ENCODE data around the gene PRKAR2B.
"Not testable (repeated sequence)": the region's sequence is repeated elsewhere in the genome, so short reads cannot be mapped to it uniquely, and the experiment has no call there.

The PRKAR2B gene

DNA sequence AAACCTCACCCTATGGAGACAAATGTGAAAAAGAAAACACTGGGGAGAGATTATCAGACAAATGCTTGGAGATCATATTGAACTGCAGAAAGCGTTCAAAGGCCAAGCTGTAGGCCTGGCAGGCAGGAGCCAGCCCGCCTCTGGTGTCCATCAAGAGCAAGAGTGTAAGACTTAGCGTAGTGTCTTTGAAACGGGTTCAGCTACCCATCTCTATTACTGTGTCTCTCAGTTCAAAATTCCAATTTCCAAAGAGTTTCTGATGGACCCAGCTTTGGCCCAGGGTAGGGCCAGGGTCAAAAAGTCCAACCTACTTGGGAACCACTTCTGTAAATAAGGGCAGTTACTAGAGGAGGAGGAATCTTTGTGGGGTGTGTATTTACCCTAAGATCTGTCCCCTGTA, 78.9 kb downstream of the PRKAR2B start:
- DNase-seq = no peak

DNA sequence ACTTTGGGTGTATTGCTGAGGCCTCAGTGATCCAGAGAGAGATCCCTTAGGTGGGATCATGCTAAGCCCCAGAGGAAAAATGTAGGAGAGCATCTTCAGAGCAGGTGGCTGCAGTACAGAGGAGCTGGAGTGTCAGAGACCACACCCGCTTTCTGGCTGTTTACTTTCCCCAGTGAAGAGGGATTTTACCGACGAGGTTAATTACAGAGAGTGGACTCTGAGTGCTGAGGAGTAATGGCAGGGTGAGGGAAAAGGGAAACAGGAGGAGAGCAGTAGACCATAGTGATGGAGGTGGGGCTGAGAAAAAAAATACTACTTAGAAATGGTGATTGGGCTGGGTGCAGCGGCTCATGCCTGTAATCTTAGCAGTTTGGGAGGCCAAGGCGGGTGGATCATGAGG, 81.0 kb downstream of the PRKAR2B start:
- no peak for DNase-seq

GRCh38 chr7:107128217-107128616, 83.7 kb downstream of the PRKAR2B start:
- DNase-seq = no peak

GRCh38 chr7:107128748-107129147, 84.2 kb downstream of the PRKAR2B start:
- no peak for DNase-seq

DNA sequence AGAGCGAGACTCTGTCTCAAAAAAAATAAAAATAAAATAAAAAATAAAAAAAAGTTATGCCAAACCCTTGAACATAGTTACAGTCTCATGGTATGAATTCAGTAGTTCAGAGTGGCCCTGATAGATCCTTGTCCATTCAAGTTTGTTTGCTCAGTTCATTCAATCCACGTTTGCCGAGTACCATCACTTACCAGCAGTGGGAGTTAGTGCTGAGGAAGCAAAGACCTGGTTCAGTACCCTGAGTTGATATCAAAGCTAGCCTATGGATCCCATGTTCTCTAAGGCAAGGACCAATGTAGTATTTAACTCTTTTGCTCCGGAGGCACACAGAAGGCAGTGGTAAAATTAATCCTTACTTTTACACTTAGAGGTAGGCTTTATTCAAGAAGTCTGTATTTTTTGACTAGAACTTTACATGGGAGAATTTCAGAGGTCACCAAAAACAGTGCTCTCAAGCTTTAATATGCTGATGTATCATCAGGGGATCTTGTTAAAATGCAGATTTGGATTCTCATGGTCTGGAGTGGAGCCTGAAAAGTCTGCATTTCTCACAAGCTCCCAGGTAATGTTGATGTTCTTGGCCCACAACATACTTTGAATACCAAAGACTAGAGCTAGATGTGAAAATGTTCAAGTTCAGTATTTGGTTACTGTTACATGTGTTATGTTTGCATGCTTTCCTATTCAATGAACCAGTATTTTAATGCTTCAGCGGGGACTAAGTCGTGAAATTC, 86.1 kb downstream of the PRKAR2B start:
- DNase-seq = no peak

DNA sequence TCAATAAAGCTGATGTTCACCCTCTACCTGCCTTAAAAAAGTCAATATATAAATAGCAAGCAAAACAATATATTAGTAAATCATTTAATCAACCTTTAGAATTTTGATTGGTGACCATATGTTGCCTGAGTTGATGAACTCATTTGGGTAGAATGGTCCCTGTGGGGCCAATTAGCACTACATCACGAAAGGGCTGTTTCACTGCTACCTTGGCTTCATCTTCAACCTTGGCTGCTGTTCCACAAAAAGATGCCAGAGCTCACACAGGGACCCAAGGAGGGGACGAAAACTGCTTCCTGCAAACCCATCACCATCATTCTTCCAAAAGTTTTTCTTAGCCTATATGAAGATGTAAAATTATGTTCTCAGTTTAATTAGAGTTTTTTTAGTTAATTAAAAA, 88.9 kb downstream of the PRKAR2B start:
- DNase-seq = no peak

DNA sequence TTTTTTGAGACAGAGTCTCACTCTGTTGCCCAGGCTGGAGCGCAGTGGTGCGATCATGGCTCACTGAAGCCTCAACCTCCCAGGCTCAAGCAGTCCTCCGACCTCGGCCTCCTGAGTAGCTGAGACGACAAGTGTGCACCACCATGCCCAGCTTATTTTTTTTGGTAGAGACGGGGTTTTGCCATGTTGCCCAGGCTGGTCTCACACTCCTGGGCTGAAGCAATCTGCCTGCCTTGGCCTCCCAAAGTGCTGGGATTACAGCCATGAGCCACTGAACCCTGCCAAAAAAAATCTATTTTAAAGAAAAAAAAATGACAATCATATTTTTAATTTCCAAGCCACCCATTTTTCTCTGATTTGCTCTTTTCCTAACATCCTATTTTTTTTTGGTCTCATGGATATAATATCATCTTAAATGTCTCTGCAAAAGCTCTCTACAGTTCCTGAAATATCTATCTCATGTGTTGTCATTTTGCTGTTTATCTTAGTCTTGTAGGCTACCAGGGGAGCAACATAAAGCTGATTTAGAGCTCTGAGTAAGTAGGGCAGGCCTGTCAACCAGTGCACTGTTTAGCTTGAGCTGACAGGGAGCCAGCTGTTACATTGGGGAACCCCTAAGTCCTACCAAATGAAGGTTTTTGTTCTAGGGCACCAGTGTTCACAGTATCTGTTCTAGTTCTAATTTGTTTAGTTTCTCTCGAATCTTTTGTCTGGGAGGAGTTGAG, 94.4 kb downstream of the PRKAR2B start:
- no peak for DNase-seq

GRCh38 chr7:107143875-107144274, 99.4 kb downstream of the PRKAR2B start:
- not testable (repeated sequence) for DNase-seq

- DNase-seq = no peak
Measured at GRCh38 chr7:107145067-107145838, 100.7 kb downstream of the PRKAR2B start.

- peak; percentile 8 for DNase-seq
Measured at GRCh38 chr7:107147464-107148393, 103.2 kb downstream of the PRKAR2B start.

DNA sequence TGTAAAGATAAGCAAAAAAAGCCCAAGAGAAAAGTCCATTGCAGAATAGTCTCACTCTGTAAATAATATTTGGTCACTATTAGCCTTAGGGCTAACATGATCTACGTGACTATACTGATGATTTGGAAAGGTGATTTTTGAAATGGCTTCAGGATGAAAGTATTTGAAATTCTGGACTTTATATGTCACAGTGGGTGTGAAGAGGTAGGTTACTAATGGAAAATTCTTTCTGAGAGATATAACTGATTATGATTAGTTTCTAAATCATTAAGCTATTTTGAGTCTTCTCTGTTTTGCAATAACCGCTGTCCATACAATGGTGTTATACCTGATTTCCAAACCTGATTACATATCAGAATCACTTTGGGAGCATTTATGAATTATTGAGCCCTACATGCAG, 104.2 kb downstream of the PRKAR2B start:
- no peak for DNase-seq

GRCh38 chr7:107149863-107150262, 105.4 kb downstream of the PRKAR2B start:
- no peak for DNase-seq

- DNase-seq = peak; percentile 77
Measured at GRCh38 chr7:107150375-107151073, 106.0 kb downstream of the PRKAR2B start.

DNA sequence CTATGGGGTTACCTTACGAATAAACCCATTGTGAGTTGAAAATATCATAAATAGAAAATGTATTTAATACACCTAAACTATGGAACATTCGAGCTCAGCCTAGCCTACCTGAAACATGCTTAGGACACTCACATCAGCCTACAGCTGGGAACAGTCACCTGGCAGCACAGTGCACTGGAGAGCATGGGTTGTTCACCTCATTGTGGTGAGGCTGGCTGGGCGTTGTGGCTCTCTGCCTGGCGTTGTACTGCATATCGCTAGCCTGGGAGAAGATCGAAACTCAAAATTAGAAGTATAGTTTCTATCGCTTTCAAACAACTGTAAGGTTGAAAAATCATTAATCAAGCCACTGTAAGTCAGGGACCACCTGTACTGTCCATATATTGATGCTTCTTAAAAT, 107.0 kb downstream of the PRKAR2B start:
- DNase-seq = no peak

DNA sequence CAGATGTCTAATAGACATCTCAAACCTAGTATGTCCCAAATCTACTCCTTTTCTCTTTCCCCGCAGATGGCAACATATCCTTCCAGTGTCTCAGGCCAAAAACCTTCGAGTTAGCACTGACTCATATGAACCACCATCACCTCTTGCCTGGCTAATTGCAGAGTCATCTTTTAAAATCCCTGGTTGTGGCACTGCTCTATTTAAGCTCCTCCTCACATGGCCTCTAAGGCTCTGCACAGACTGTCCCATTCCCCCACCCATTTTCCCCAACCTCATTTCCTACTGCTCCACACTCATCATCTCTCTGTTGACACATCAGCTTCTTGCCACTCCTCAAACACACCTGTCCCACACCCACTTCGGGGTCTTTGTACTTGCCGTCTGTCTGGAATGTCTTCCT, 107.5 kb downstream of the PRKAR2B start:
- no peak for DNase-seq

DNA sequence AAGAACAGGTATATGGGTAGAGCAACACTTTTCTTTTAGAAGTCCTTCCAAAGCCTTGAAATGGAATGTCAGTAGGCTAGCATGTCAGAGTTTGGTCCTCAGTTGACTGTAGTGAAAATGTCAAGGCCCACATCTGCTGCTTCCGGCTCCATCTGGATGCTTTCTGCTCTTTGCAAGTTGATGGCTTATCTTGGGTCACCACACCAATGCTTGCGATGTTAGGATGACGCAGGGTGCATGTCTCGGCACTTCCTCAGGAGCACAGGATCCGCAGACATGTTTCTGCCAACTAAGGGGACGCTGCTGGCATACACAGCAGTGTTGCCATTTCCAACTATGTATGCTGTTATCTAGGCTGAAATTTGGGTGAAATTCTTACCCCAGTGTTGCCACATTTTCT, 110.3 kb downstream of the PRKAR2B start:
- DNase-seq = no peak

- not testable (repeated sequence) for DNase-seq
Measured at GRCh38 chr7:107155726-107156125, 111.2 kb downstream of the PRKAR2B start.

DNA sequence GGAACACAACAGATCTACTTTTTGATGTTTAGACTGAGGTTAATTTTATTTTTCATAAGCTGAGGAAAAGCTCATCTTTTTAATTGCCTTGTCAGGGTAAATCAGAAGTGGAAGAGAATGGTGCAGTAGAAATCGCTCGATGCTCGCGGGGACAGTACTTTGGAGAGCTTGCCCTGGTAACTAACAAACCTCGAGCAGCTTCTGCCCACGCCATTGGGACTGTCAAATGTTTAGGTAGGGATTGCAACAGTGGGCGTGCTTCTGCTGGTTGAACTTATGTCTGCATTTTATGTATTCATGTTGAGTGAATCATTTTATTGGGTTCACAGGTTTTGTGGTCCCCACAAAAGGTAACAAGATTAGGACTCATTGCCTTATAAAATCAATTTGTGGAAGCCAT, 112.6 kb downstream of the PRKAR2B start:
- no peak for DNase-seq

- DNase-seq = no peak
Measured at GRCh38 chr7:107158028-107158427, 113.5 kb downstream of the PRKAR2B start.

- DNase-seq = no peak
Measured at GRCh38 chr7:107160389-107160788, 115.9 kb downstream of the PRKAR2B start.

GRCh38 chr7:107161415-107161814, 116.9 kb downstream of the PRKAR2B start:
- DNase-seq = no peak

DNA sequence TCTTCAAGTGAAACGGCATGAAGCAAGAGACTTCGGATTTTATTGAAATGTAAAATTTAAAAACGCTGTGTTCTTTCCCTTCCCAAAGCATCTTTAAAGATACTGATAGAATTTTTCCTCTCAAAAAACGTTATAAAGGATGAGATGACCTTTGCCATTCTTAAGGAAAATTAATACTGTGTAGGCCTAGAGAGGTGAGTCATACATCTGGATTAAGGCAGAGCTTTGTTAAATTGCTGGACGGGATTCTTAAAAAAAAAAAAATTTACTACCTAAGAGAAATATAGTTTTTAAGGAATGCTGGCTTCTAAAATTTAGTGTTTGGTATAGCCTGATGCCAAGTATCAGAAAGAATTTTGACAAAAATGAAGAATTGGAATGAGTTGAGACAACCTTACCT, 118.0 kb downstream of the PRKAR2B start:
- DNase-seq = no peak

Data from effector CD4-positive, alpha-beta T cell (primary cell).